ENCODE results near the gene PLXNB1. TPM values are rescaled to one million over a fixed set of nuclear protein-coding genes. Genes with fewer than 3 reads are reported as not detected.

The PLXNB1 gene
- total RNA-seq, 1 experiment from 2014 or later: 101 TPM

DNA sequence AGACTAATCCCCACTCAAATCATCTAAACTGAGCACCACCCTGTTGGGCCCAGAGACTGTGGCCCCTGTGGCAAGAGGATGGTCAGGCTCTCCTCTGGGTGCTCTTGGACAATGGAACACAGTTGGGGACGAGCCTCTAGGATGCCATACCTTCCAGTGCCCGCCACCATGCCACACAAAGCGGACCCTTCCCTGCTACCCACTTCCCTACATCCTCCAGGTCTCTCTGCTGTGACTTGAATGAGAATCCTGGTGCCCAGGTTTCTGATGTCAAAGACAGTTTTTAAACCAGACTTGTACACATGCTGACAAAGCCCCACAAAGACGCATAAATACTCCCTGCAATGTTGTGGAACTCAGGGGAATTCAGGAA lies 5.3 kb upstream of the PLXNB1 start:
- ChIA-PET POLR2A (interaction anchor here (1.1 to 20.2 kb wide), 15 partner anchors 8 to 281 kb away, joined by 3 to 749 read pairs (median 6); partner anchors contain the start of genes ATRIP and SPINK8), CTCF (interaction anchor here (0.6 to 10.7 kb wide), 57 partner anchors 11 to 729 kb away, joined by 3 to 647 read pairs (median 8); partner anchors contain the start of genes ATRIP, CDC25A, NME6 and UCN2)
- peaks cover 33% of the 10 kb centered on the region for H3K36me3 Mint-ChIP-seq (ENCODE audit: insufficient read depth, unreplicated experiment)
- intact Hi-C loops (cut with micrococcal nuclease): no loop called here
- no peak overlapping the region for H3K4me3 Mint-ChIP-seq (ENCODE audit: unreplicated experiment)
- H3K9me3 Mint-ChIP-seq (ENCODE audit: unreplicated experiment): no peaks in the 10 kb centered on the region
- TF ChIP-seq, protein P1, sequence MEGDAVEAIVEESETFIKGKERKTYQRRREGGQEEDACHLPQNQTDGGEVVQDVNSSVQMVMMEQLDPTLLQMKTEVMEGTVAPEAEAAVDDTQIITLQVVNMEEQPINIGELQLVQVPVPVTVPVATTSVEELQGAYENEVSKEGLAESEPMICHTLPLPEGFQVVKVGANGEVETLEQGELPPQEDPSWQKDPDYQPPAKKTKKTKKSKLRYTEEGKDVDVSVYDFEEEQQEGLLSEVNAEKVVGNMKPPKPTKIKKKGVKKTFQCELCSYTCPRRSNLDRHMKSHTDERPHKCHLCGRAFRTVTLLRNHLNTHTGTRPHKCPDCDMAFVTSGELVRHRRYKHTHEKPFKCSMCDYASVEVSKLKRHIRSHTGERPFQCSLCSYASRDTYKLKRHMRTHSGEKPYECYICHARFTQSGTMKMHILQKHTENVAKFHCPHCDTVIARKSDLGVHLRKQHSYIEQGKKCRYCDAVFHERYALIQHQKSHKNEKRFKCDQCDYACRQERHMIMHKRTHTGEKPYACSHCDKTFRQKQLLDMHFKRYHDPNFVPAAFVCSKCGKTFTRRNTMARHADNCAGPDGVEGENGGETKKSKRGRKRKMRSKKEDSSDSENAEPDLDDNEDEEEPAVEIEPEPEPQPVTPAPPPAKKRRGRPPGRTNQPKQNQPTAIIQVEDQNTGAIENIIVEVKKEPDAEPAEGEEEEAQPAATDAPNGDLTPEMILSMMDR (IDR thresholded peaks at IDR 0.05; ENCODE audit: unreplicated experiment): no peak
- no peak for DNase-seq (ENCODE audit: unreplicated experiment)
- H3K27me3 Mint-ChIP-seq (ENCODE audit: insufficient read depth, unreplicated experiment): no peaks in the 10 kb centered on the region
- peaks cover 58% of the 10 kb centered on the region for H3K4me1 Mint-ChIP-seq (ENCODE audit: insufficient read depth, unreplicated experiment)
- peak overlapping the region; percentile 98 for H3K27ac Mint-ChIP-seq (ENCODE audit: low read depth, unreplicated experiment)
- no TSS peak for BruUV-seq (replicated peaks)

DNA sequence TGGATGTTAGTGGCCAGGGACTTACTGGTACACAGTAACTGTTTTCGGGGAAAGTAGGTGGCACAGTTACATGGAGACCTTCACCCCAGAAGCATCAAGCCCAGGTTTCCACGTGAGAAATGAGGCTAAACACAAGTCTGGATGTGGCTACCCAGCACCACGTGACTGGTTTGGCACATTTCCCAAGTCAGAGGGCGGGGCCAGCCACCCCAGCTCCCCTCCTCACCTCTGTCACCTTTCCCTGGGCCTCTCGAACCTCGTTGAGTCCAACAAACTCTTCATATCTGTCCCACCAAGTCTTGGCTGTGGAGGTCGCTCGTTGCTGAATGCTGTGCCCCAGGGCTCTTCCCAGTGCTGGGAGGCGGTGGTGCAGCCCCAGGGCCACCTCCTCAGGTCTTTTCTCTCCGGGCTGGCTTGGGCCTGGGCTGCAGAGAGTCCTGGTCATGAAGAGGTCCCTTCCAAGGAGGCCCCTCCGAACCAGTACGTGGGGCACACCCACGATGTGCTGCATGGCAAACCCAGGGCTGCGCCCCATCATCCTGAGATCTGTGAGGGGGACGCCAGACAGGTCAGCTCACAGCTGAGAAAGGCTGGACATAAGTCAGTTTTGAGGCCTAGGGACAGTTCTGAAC lies 4.8 kb upstream of the PLXNB1 start:
- TF ChIP-seq, protein P1 (IDR thresholded peaks at IDR 0.05; ENCODE audit: unreplicated experiment): no peak
- POLR2A ChIA-PET: interaction anchor here (0.6 to 20.2 kb wide), 15 partner anchors 11 to 247 kb away, joined by 3 to 749 read pairs (median 6); partner anchors contain the start of genes ATRIP, CDC25A, NME6 and UQCRC1
- Mint-ChIP-seq H3K27ac (ENCODE audit: low read depth, unreplicated experiment) (peak overlapping the region; percentile 98), H3K27me3 (ENCODE audit: insufficient read depth, unreplicated experiment) (no peaks in the 10 kb centered on the region), H3K36me3 (ENCODE audit: insufficient read depth, unreplicated experiment) (peaks cover 36% of the 10 kb centered on the region), H3K4me1 (ENCODE audit: insufficient read depth, unreplicated experiment) (peaks cover 59% of the 10 kb centered on the region), H3K4me3 (ENCODE audit: unreplicated experiment) (peak overlapping the region; percentile 99), H3K9me3 (ENCODE audit: unreplicated experiment) (no peaks in the 10 kb centered on the region)
- no TSS peak for BruUV-seq (replicated peaks)
- CTCF ChIA-PET: interaction anchor here (0.6 to 10.7 kb wide), 18 partner anchors 10 to 445 kb away, joined by 3 to 647 read pairs (median 9); partner anchors contain the start of genes ATRIP, NME6 and PFKFB4
- no peak for DNase-seq (ENCODE audit: unreplicated experiment)
- intact Hi-C loops (cut with micrococcal nuclease): no loop called here

DNA sequence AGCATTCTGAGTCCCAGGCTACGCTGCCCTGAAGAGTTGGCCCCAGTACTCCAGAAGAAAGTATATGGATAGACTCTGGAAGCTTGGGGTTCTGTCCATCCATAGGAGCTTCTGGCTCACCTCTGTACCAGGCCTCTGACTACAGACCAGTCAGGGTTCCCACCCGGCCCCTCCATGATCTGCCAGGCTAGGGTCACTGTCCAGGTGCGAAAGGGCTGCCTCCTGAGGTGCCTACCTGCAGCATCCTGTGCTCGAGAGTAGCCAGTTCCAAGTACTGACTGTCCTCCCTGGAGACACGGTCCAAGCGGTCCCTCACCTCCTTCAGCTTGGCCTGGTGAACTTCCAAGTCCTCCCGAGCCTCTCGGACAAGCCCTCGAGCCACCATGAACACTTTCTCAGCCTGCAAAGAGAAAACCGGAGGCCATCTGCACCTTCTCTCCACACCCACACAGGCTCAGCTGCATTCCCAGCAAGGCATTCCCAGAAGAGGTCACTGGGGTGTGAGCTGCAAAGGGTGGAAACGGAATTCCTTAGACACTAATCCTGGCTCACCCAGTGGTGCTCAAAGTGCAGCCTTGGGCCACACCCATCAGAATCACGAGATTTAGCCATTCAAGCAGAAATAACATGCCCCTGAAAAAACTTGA lies 3.7 kb upstream of the PLXNB1 start:
- CTCF ChIA-PET: interaction anchor here (0.7 to 10.7 kb wide), 17 partner anchors 9 to 241 kb away, joined by 3 to 647 read pairs (median 6); partner anchors contain the start of genes ATRIP and PFKFB4
- Mint-ChIP-seq H3K4me1 (ENCODE audit: insufficient read depth, unreplicated experiment) (peaks cover 52% of the 10 kb centered on the region), H3K27me3 (ENCODE audit: insufficient read depth, unreplicated experiment) (no peaks in the 10 kb centered on the region), H3K4me3 (ENCODE audit: unreplicated experiment) (peak overlapping the region; percentile 99), H3K27ac (ENCODE audit: low read depth, unreplicated experiment) (peak overlapping the region; percentile 98), H3K36me3 (ENCODE audit: insufficient read depth, unreplicated experiment) (peaks cover 37% of the 10 kb centered on the region), H3K9me3 (ENCODE audit: unreplicated experiment) (no peaks in the 10 kb centered on the region)
- peak; percentile 74 for DNase-seq (ENCODE audit: unreplicated experiment)
- intact Hi-C loops (cut with micrococcal nuclease): no loop called here
- TSS peak; percentile 70 for BruUV-seq (replicated peaks)
- POLR2A ChIA-PET: interaction anchor here (0.6 to 20.2 kb wide), 25 partner anchors 8 to 1293 kb away, joined by 3 to 749 read pairs (median 6); partner anchors contain the start of genes ATRIP, CDC25A, CELSR3 and NME6
- TF ChIP-seq, protein P1 (IDR thresholded peaks at IDR 0.05; ENCODE audit: unreplicated experiment): no peak

All from MCF 10A (cell line).